Neural cell (in vitro differentiated cells): ENCODE data around the gene PDE7B. TPM values are rescaled to one million over a fixed set of nuclear protein-coding genes. Genes with fewer than 3 reads are reported as not detected.

Experiments used
- H2AFZ ChIP-seq: fragments of 200-600, 300-800 bp; sonication (generic), shearing (Covaris generic); 2 replicates; pipeline ENCODE4 v1.6.0; 2014; ENCODE audit warnings: low read depth, mild to moderate bottlenecking, antibody characterized with exemption, low read length, moderate library complexity
- H3F3A ChIP-seq: fragments of 200-600 bp; shearing (Covaris generic); 2 replicates; pipeline ENCODE4 v1.6.1; 2016; ENCODE audit warnings: mild to moderate bottlenecking, moderate library complexity, mixed read lengths, antibody characterized with exemption, low read length; ENCODE audit not compliant: insufficient read depth, poor library complexity, severe bottlenecking
- H3K27ac ChIP-seq: fragments of 200-600, 300-800 bp; sonication (generic), shearing (Covaris generic); 2 replicates; pipeline ENCODE4 v1.5.1; 2014; ENCODE audit warnings: mild to moderate bottlenecking, low read length, moderate library complexity
- H3K27me3 ChIP-seq: fragments of 300-800, 200-600 bp; sonication (generic), shearing (Covaris generic); 2 replicates; pipeline ENCODE4 v1.6.0; 2014; ENCODE audit warnings: mild to moderate bottlenecking, low read depth, low read length, moderate library complexity; ENCODE audit not compliant: insufficient read depth
- H3K36me3 ChIP-seq: fragments of 300-800, 200-600 bp; sonication (generic), shearing (Covaris generic); 2 replicates; pipeline ENCODE4 v1.5.1; 2014; ENCODE audit warnings: mild to moderate bottlenecking, antibody characterized with exemption, low read length, moderate library complexity; ENCODE audit not compliant: insufficient read depth
- H3K4me2 ChIP-seq: fragments of 300-800, 200-600 bp; sonication (generic), shearing (Covaris generic); 2 replicates; pipeline ENCODE4 v1.6.0; 2014; ENCODE audit warnings: mild to moderate bottlenecking, low read length
- H3K4me3 ChIP-seq: fragments of 300-800, 200-600 bp; sonication (generic), shearing (Covaris generic); 2 replicates; pipeline ENCODE4 v1.5.1; 2014; ENCODE audit warnings: mild to moderate bottlenecking, low read length, moderate library complexity
- H3K79me2 ChIP-seq: fragments of 200-600 bp; shearing (Covaris generic); replicated peaks from 2 replicates; pipeline ENCODE4 v1.6.0; 2014; ENCODE audit warnings: mild to moderate bottlenecking, low read length, moderate library complexity; ENCODE audit not compliant: insufficient read depth
- H3K9ac ChIP-seq: fragments of 300-800, 200-600 bp; sonication (generic), shearing (Covaris generic); 2 replicates; pipeline ENCODE4 v1.6.1; 2016; ENCODE audit warnings: mild to moderate bottlenecking, low read length, mixed read lengths
- H3K9me2 ChIP-seq: fragments of 200-600 bp; shearing (Covaris generic); 2 replicates; pipeline ENCODE4 v1.6.1; 2016; ENCODE audit warnings: mild to moderate bottlenecking, low read length, mixed read lengths; ENCODE audit not compliant: insufficient read depth
- H3K9me3 ChIP-seq: fragments of 200-600, 300-800 bp; sonication (generic), shearing (Covaris generic); 2 replicates; pipeline ENCODE4 v1.6.1; 2016; ENCODE audit warnings: mild to moderate bottlenecking, mixed run types, low read length, moderate library complexity, mixed read lengths
- H4K20me1 ChIP-seq: fragments of 200-600 bp; shearing (Covaris generic); 2 replicates; pipeline ENCODE4 v1.6.1; 2016; ENCODE audit warnings: mild to moderate bottlenecking, mixed run types; ENCODE audit not compliant: insufficient read depth
- EP300 ChIP-seq: fragments of 450-650 bp; conservative IDR thresholded peaks from 2 replicates; pipeline ENCODE4 v1.6.1; 2014; ENCODE audit warnings: antibody characterized with exemption, mild to moderate bottlenecking, moderate library complexity; ENCODE audit not compliant: poor library complexity, severe bottlenecking
- EZH2 ChIP-seq: fragments of 200-600, 300-800 bp; shearing (Covaris generic), sonication (generic); IDR thresholded peaks from 2 replicates; pipeline ENCODE4 v1.6.1; 2014; ENCODE audit warnings: antibody characterized with exemption, low read length, borderline replicate concordance, mild to moderate bottlenecking; ENCODE audit not compliant: insufficient read depth, poor library complexity, severe bottlenecking
- MXI1 ChIP-seq: fragments of 450-650 bp; conservative IDR thresholded peaks from 2 replicates; pipeline ENCODE4 v1.6.1; 2014; ENCODE audit warnings: antibody characterized with exemption, mild to moderate bottlenecking; ENCODE audit not compliant: poor library complexity, severe bottlenecking
- POLR2AphosphoS5 ChIP-seq: IDR thresholded peaks from 2 replicates; pipeline ENCODE4 v1.6.1; 2012
- RAD21 ChIP-seq: fragments of 450-650 bp; conservative IDR thresholded peaks from 2 replicates; pipeline ENCODE4 v1.6.1; 2014; ENCODE audit warnings: antibody characterized with exemption, mild to moderate bottlenecking, moderate library complexity
- SMC3 ChIP-seq: fragments of 450-650 bp; conservative IDR thresholded peaks from 2 replicates; pipeline ENCODE4 v1.6.1; 2014; ENCODE audit warnings: antibody characterized with exemption, mild to moderate bottlenecking, moderate library complexity; ENCODE audit not compliant: poor library complexity
- TAF1 ChIP-seq: IDR thresholded peaks from 2 replicates; pipeline ENCODE4 v1.6.1; 2012; ENCODE audit warnings: low read depth
- polyA plus RNA-seq: library from polyadenylated mRNA; depleted of rRNA; stranded (reverse); fragments of >200 nt; gene quantifications from 2 replicates; pipeline ENCODE4 v1.2.3, GENCODE V29; 2014
- TF ChIP-seq, protein P1 (sequence below): IDR thresholded peaks from 2 replicates; pipeline ENCODE4 v1.6.1; 2012; ENCODE audit warnings: borderline replicate concordance
- TF ChIP-seq, protein P2 (sequence below): fragments of 450-650 bp; IDR thresholded peaks from 2 replicates; pipeline ENCODE4 v1.5.1; 2014; ENCODE audit warnings: antibody characterized with exemption, mild to moderate bottlenecking, moderate library complexity; ENCODE audit not compliant: poor library complexity, severe bottlenecking

PDE7B gene
- polyA plus RNA-seq, 1 donor from 2014 or later, result 5.9 TPM

DNA sequence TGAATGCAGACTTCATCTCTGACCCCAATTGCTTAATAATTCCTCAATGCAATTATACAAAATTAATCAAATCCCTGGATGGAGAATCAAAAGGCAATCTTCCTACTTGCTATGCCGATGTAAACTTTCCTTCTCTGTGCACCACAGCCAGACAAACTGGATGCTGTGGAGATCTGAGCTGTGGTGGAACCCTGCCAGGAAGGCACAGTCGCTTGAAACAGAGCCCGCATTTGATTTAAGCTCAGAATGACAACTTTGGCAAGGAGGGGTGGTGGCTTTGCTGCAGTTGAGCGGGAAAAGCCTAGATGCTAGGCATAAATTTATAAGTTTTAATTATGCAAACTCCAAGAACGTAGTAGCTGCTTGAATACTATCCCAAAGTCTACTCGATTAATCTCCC, 207.8 kb downstream of the PDE7B start:
- Histone ChIP-seq H3F3A (no peaks in the 10 kb centered on the region), H3K9me3 (no peaks in the 10 kb centered on the region), H3K4me3 (no peak overlapping the region), H3K9ac (no peak overlapping the region), H3K9me2 (no peaks in the 10 kb centered on the region), H4K20me1 (no peaks in the 10 kb centered on the region), H3K4me2 (no peak overlapping the region), H2AFZ (no peak overlapping the region), H3K36me3 (no peaks in the 10 kb centered on the region), H3K27me3 (no peaks in the 10 kb centered on the region), H3K27ac (no peak overlapping the region), H3K79me2 (no peaks in the 10 kb centered on the region)
- TF ChIP-seq POLR2AphosphoS5 (no peak), EP300 (no peak), EZH2 (no peak), RAD21 (no peak), SMC3 (no peak), TAF1 (no peak), MXI1 (no peak)
- TF ChIP-seq, protein P1, sequence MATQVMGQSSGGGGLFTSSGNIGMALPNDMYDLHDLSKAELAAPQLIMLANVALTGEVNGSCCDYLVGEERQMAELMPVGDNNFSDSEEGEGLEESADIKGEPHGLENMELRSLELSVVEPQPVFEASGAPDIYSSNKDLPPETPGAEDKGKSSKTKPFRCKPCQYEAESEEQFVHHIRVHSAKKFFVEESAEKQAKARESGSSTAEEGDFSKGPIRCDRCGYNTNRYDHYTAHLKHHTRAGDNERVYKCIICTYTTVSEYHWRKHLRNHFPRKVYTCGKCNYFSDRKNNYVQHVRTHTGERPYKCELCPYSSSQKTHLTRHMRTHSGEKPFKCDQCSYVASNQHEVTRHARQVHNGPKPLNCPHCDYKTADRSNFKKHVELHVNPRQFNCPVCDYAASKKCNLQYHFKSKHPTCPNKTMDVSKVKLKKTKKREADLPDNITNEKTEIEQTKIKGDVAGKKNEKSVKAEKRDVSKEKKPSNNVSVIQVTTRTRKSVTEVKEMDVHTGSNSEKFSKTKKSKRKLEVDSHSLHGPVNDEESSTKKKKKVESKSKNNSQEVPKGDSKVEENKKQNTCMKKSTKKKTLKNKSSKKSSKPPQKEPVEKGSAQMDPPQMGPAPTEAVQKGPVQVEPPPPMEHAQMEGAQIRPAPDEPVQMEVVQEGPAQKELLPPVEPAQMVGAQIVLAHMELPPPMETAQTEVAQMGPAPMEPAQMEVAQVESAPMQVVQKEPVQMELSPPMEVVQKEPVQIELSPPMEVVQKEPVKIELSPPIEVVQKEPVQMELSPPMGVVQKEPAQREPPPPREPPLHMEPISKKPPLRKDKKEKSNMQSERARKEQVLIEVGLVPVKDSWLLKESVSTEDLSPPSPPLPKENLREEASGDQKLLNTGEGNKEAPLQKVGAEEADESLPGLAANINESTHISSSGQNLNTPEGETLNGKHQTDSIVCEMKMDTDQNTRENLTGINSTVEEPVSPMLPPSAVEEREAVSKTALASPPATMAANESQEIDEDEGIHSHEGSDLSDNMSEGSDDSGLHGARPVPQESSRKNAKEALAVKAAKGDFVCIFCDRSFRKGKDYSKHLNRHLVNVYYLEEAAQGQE, result no peak
- TF ChIP-seq, protein P2, sequence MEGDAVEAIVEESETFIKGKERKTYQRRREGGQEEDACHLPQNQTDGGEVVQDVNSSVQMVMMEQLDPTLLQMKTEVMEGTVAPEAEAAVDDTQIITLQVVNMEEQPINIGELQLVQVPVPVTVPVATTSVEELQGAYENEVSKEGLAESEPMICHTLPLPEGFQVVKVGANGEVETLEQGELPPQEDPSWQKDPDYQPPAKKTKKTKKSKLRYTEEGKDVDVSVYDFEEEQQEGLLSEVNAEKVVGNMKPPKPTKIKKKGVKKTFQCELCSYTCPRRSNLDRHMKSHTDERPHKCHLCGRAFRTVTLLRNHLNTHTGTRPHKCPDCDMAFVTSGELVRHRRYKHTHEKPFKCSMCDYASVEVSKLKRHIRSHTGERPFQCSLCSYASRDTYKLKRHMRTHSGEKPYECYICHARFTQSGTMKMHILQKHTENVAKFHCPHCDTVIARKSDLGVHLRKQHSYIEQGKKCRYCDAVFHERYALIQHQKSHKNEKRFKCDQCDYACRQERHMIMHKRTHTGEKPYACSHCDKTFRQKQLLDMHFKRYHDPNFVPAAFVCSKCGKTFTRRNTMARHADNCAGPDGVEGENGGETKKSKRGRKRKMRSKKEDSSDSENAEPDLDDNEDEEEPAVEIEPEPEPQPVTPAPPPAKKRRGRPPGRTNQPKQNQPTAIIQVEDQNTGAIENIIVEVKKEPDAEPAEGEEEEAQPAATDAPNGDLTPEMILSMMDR, result no peak

DNA sequence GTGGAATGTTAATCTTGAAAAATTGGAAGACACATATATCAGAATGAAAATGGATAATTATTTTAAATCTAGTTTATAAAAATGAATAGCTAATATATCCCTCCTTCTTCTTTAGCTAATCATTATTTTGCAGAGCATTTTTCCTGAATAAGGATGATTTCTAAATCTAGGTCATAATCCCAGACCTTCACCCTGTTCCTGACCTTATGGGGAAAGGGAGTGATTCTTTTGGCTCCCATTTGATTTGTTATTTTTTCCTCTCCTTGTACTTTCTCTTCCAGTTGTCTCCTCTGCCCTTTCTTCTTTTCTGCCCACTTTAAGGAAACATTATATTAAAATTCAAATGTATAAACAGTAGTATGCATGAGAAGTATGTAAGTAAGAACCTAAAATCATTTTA, 208.6 kb downstream of the PDE7B start:
- Histone ChIP-seq H3K4me2 (no peak overlapping the region), H3K9ac (no peak overlapping the region), H3K27ac (no peak overlapping the region), H4K20me1 (no peaks in the 10 kb centered on the region), H2AFZ (no peak overlapping the region), H3K27me3 (no peaks in the 10 kb centered on the region), H3K36me3 (no peaks in the 10 kb centered on the region), H3K9me3 (no peaks in the 10 kb centered on the region), H3K79me2 (no peaks in the 10 kb centered on the region), H3K4me3 (no peak overlapping the region), H3F3A (no peaks in the 10 kb centered on the region), H3K9me2 (no peaks in the 10 kb centered on the region)
- TF ChIP-seq, protein P1, result no peak
- TF ChIP-seq RAD21 (no peak), TAF1 (no peak), MXI1 (no peak), POLR2AphosphoS5 (no peak), EP300 (no peak), SMC3 (no peak), EZH2 (no peak)
- TF ChIP-seq, protein P2, result no peak
